GOT3 (cell line): ENCODE data around the gene OPA3.
"Not testable (repeated sequence)": the region's sequence is repeated elsewhere in the genome, so short reads cannot be mapped to it uniquely, and the experiment has no call there.

Experiments used
- DNase-seq: peaks from one replicate; lab custom pipeline; 2025; ENCODE audit warnings: mixed read lengths; lab: John Stamatoyannopoulos, UW

Gene OPA3

GRCh38 chr19:45584332-45585157 is at the start of gene OPA3:
Gene OPA3, minus strand, starts transcription at chr19:45584802. Its CDS starts 38 bp downstream, at chr19:45584764.
- peak; percentile 96 for DNase-seq

- DNase-seq: peak; percentile 24
Measured at GRCh38 chr19:45632468-45633196, 48.0 kb upstream of the OPA3 start.

- DNase-seq: no peak
Measured at GRCh38 chr19:45630463-45630862, 45.9 kb upstream of the OPA3 start.

GRCh38 chr19:45629704-45630103 is 45.1 kb upstream of the OPA3 start:
- no peak for DNase-seq

GRCh38 chr19:45628219-45628618 is 43.6 kb upstream of the OPA3 start:
- DNase-seq: not testable (repeated sequence)

GRCh38 chr19:45623984-45624383 is 39.4 kb upstream of the OPA3 start:
- no peak for DNase-seq

- no peak for DNase-seq
Measured at GRCh38 chr19:45621976-45622503, 37.4 kb upstream of the OPA3 start.

GRCh38 chr19:45621389-45621788 is 36.8 kb upstream of the OPA3 start:
- DNase-seq: no peak

- no peak for DNase-seq
Measured at GRCh38 chr19:45616704-45617017, 32.1 kb upstream of the OPA3 start.

GRCh38 chr19:45615795-45616703 is 31.4 kb upstream of the OPA3 start:
- no peak for DNase-seq

GRCh38 chr19:45615056-45615455 is 30.5 kb upstream of the OPA3 start:
- not testable (repeated sequence) for DNase-seq

- no peak for DNase-seq
Measured at GRCh38 chr19:45613926-45614725, 29.5 kb upstream of the OPA3 start.

GRCh38 chr19:45608948-45609347 is 24.3 kb upstream of the OPA3 start:
- no peak for DNase-seq

- no peak for DNase-seq
Measured at GRCh38 chr19:45607071-45608029, 22.7 kb upstream of the OPA3 start.

GRCh38 chr19:45601524-45602374 is 17.1 kb upstream of the OPA3 start, which contains the start of gene GPR4:
Gene GPR4, minus strand, starts transcription at chr19:45602212. Its CDS starts 10,346 bp downstream, at chr19:45591866.
- no peak for DNase-seq

- DNase-seq: no peak
Measured at GRCh38 chr19:45601115-45601514, 16.5 kb upstream of the OPA3 start.

- DNase-seq: no peak
Measured at GRCh38 chr19:45600340-45600885, 15.8 kb upstream of the OPA3 start.

GRCh38 chr19:45599286-45599685 is 14.7 kb upstream of the OPA3 start:
- DNase-seq: no peak
